HEK293 (cell line): Measurements from ENCODE around the gene ZNRF1.
A peak's percentile ranks its signal among the peaks of the same experiment; 100 is the strongest.

Source experiments
- BCL11B ChIP-seq: fragments of 450-650 bp; formaldehyde crosslinking; IDR thresholded peaks from 2 replicates; pipeline ENCODE4 v1.5.1; 2016; ENCODE audit warnings: low read depth, missing biosample characterization, missing genetic modification characterization
- EGR2 ChIP-seq: fragments of 450-650 bp; formaldehyde crosslinking; IDR thresholded peaks from 2 replicates; pipeline ENCODE4 v1.5.1; 2016; ENCODE audit warnings: low read depth, missing biosample characterization, missing genetic modification characterization
- GLIS1 ChIP-seq: fragments of 450-650 bp; formaldehyde crosslinking; IDR thresholded peaks from 2 replicates; pipeline ENCODE4 v1.5.1; 2016; ENCODE audit warnings: missing biosample characterization, missing genetic modification characterization
- MYNN ChIP-seq: fragments of 450-650 bp; formaldehyde crosslinking; IDR thresholded peaks from 2 replicates; pipeline ENCODE4 v1.5.1; 2016; ENCODE audit warnings: missing biosample characterization, missing genetic modification characterization, borderline replicate concordance
- MZF1 ChIP-seq: fragments of 450-650 bp; formaldehyde crosslinking; IDR thresholded peaks from 2 replicates; pipeline ENCODE4 v1.5.1; 2017; ENCODE audit warnings: missing biosample characterization, missing genetic modification characterization, borderline replicate concordance
- RBAK ChIP-seq: fragments of 450-650 bp; formaldehyde crosslinking; IDR thresholded peaks from 2 replicates; pipeline ENCODE4 v1.5.1; 2016; ENCODE audit warnings: missing biosample characterization, missing genetic modification characterization
- SP2 ChIP-seq: fragments of 450-650 bp; formaldehyde crosslinking; IDR thresholded peaks from 2 replicates; pipeline ENCODE4 v1.5.1; 2016; ENCODE audit warnings: missing biosample characterization, missing genetic modification characterization
- ZNF133 ChIP-seq: fragments of 450-650 bp; formaldehyde crosslinking; IDR thresholded peaks from 2 replicates; pipeline ENCODE4 v1.5.1; 2016; ENCODE audit warnings: missing biosample characterization, missing genetic modification characterization
- ZNF155 ChIP-seq: fragments of 450-650 bp; formaldehyde crosslinking; IDR thresholded peaks from 2 replicates; pipeline ENCODE4 v1.5.1; 2016; ENCODE audit warnings: missing biosample characterization, missing genetic modification characterization
- ZNF175 ChIP-seq: fragments of 450-650 bp; formaldehyde crosslinking; IDR thresholded peaks from 2 replicates; pipeline ENCODE4 v1.5.1; 2016; ENCODE audit warnings: missing biosample characterization, missing genetic modification characterization
- ZNF184 ChIP-seq: fragments of 450-650 bp; IDR thresholded peaks from 2 replicates; pipeline ENCODE4 v1.5.1; 2018; ENCODE audit warnings: missing biosample characterization, mild to moderate bottlenecking, missing genetic modification characterization
- ZNF211 ChIP-seq: fragments of 450-650 bp; formaldehyde crosslinking; IDR thresholded peaks from 2 replicates; pipeline ENCODE4 v1.5.1; 2016; ENCODE audit warnings: low read depth, missing biosample characterization, missing genetic modification characterization
- ZNF221 ChIP-seq: fragments of 450-650 bp; formaldehyde crosslinking; IDR thresholded peaks from 2 replicates; pipeline ENCODE4 v1.5.1; 2017; ENCODE audit warnings: missing biosample characterization, missing genetic modification characterization, borderline replicate concordance
- ZNF23 ChIP-seq: fragments of 450-650 bp; formaldehyde crosslinking; IDR thresholded peaks from 2 replicates; pipeline ENCODE4 v1.5.1; 2016; ENCODE audit warnings: missing biosample characterization, missing genetic modification characterization, borderline replicate concordance
- ZNF248 ChIP-seq: fragments of 450-650 bp; formaldehyde crosslinking; IDR thresholded peaks from 2 replicates; pipeline ENCODE4 v1.5.1; 2017; ENCODE audit warnings: missing biosample characterization, missing genetic modification characterization
- ZNF335 ChIP-seq: fragments of 450-650 bp; formaldehyde crosslinking; conservative IDR thresholded peaks from 2 replicates; pipeline ENCODE4 v1.5.1; 2016; ENCODE audit warnings: missing biosample characterization, missing genetic modification characterization
- ZNF366 ChIP-seq: fragments of 450-650 bp; formaldehyde crosslinking; conservative IDR thresholded peaks from 2 replicates; pipeline ENCODE4 v1.5.1; 2016; ENCODE audit warnings: missing biosample characterization, missing genetic modification characterization
- ZNF521 ChIP-seq: fragments of 450-650 bp; formaldehyde crosslinking; IDR thresholded peaks from 2 replicates; pipeline ENCODE4 v1.5.1; 2017; ENCODE audit warnings: missing biosample characterization, mild to moderate bottlenecking, missing genetic modification characterization
- ZNF529 ChIP-seq: fragments of 450-650 bp; formaldehyde crosslinking; IDR thresholded peaks from 2 replicates; pipeline ENCODE4 v1.5.1; 2017; ENCODE audit warnings: missing genetic modification characterization, missing biosample characterization; ENCODE audit not compliant: insufficient replicate concordance
- ZNF555 ChIP-seq: fragments of 450-650 bp; formaldehyde crosslinking; conservative IDR thresholded peaks from 2 replicates; pipeline ENCODE4 v1.5.1; 2017; ENCODE audit warnings: missing biosample characterization, mild to moderate bottlenecking, missing genetic modification characterization, inconsistent platforms
- ZNF791 ChIP-seq: fragments of 450-650 bp; formaldehyde crosslinking; IDR thresholded peaks from 2 replicates; pipeline ENCODE4 v1.5.1; 2016; ENCODE audit warnings: missing biosample characterization, missing genetic modification characterization
- ZNF843 ChIP-seq: fragments of 450-650 bp; formaldehyde crosslinking; IDR thresholded peaks from 2 replicates; pipeline ENCODE4 v1.5.1; 2016; ENCODE audit warnings: missing biosample characterization, missing genetic modification characterization
- TF ChIP-seq, protein P1 (sequence below): fragments of 450-650 bp; formaldehyde crosslinking; IDR thresholded peaks from 2 replicates; pipeline ENCODE4 v1.5.1; 2016; ENCODE audit warnings: missing biosample characterization, missing genetic modification characterization, low read depth
- TF ChIP-seq, protein P2 (sequence below): sonication (generic); formaldehyde crosslinking; IDR thresholded peaks from 2 replicates; pipeline ENCODE4 v1.8.1; 2022; ENCODE audit warnings: mild to moderate bottlenecking, moderate library complexity, missing genetic modification reagents
- TF ChIP-seq, protein P3 (sequence below): fragments of 450-650 bp; formaldehyde crosslinking; conservative IDR thresholded peaks from 2 replicates; pipeline ENCODE4 v1.5.1; 2016; ENCODE audit warnings: low read depth, missing biosample characterization, missing genetic modification characterization
- TF ChIP-seq, protein P4 (sequence below): fragments of 450-650 bp; formaldehyde crosslinking; IDR thresholded peaks from 2 replicates; pipeline ENCODE4 v1.5.1; 2016; ENCODE audit warnings: missing biosample characterization, missing genetic modification characterization
- TF ChIP-seq, protein P5 (sequence below): fragments of 450-650 bp; formaldehyde crosslinking; IDR thresholded peaks from 2 replicates; pipeline ENCODE4 v1.5.1; 2016; ENCODE audit warnings: missing biosample characterization, missing genetic modification characterization
- TF ChIP-seq, protein P6 (sequence below): fragments of 450-650 bp; formaldehyde crosslinking; IDR thresholded peaks from 2 replicates; pipeline ENCODE4 v1.5.1; 2016; ENCODE audit warnings: missing biosample characterization, missing genetic modification characterization

Gene ZNRF1

DNA sequence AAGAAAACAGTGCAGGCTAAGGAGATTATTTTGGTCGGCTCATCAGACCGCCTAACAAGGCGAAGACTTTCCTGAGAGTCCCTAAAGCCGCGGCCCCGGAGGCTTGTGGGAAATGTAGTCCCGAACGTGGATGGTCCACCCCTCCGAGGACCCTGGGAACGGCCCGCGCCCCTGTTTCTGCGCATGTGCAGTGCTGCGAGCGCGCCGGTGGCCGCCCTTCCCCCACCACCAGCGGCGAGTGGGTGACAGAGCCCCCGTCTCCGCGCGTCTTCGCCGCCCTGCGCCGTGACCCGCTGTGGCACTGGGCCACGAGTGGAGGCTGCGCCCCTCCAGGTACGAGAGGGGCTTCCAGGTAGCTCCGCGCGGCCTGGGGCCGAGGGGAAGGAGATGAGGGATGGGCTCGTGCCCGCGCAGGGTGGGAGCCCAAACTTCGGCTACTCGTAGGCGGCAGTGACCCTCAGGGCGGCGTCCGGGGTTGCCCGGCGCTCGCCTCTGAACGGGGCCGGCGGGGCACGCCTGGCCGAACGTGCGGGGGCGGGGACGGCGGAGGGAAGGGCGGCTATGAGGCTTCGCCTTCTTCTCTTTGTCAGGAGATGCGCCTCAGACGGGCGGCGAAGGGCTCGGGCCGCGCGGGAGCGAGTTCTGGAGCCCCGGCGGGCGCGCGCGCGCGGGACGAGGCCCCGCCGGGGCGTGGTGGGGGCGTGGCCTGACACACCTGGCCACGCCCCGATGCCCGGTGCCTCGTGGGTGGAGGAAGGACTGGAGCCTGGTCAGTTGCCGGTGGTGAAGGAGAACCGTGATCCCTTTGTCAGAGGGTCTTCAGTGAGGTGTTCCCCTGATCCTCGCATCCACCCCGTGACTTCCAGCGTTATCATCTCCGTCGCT is 149.7 kb downstream of the ZNRF1 start, which contains the start of gene ZFP1 (continued):
- TF ChIP-seq, protein P1, sequence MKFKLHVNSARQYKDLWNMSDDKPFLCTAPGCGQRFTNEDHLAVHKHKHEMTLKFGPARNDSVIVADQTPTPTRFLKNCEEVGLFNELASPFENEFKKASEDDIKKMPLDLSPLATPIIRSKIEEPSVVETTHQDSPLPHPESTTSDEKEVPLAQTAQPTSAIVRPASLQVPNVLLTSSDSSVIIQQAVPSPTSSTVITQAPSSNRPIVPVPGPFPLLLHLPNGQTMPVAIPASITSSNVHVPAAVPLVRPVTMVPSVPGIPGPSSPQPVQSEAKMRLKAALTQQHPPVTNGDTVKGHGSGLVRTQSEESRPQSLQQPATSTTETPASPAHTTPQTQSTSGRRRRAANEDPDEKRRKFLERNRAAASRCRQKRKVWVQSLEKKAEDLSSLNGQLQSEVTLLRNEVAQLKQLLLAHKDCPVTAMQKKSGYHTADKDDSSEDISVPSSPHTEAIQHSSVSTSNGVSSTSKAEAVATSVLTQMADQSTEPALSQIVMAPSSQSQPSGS, result no peak
- no peak for TF ChIP-seq ZNF248
- TF ChIP-seq ZNF366 (tag by site-specific recombination), result no peak
- peak; percentile 46 for TF ChIP-seq SP2 (tag by site-specific recombination)
- TF ChIP-seq, protein P2, sequence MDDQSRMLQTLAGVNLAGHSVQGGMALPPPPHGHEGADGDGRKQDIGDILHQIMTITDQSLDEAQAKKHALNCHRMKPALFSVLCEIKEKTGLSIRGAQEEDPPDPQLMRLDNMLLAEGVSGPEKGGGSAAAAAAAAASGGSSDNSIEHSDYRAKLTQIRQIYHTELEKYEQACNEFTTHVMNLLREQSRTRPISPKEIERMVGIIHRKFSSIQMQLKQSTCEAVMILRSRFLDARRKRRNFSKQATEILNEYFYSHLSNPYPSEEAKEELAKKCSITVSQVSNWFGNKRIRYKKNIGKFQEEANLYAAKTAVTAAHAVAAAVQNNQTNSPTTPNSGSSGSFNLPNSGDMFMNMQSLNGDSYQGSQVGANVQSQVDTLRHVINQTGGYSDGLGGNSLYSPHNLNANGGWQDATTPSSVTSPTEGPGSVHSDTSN (CRISPR knock-in tag), result peak; percentile 91
- no peak for TF ChIP-seq ZNF555
- no peak for TF ChIP-seq ZNF529 (tag by site-specific recombination)
- peak; percentile 90 for TF ChIP-seq ZNF335
- no peak for TF ChIP-seq MYNN (tag by site-specific recombination)
- TF ChIP-seq RBAK (tag by site-specific recombination), result no peak
- no peak for TF ChIP-seq ZNF23 (tag by site-specific recombination)
- no peak for TF ChIP-seq BCL11B (tag by site-specific recombination)
- no peak for TF ChIP-seq ZNF791 (tag by site-specific recombination)
- no peak for TF ChIP-seq ZNF521 (tag by site-specific recombination)
- TF ChIP-seq ZNF175 (tag by site-specific recombination), result no peak
- no peak for TF ChIP-seq MZF1 (tag by site-specific recombination)
- TF ChIP-seq ZNF184, result no peak
- TF ChIP-seq ZNF843 (tag by site-specific recombination), result peak; percentile 83
- TF ChIP-seq ZNF211 (tag by site-specific recombination), result no peak
- TF ChIP-seq ZNF221 (tag by site-specific recombination), result no peak
- TF ChIP-seq, protein P3, sequence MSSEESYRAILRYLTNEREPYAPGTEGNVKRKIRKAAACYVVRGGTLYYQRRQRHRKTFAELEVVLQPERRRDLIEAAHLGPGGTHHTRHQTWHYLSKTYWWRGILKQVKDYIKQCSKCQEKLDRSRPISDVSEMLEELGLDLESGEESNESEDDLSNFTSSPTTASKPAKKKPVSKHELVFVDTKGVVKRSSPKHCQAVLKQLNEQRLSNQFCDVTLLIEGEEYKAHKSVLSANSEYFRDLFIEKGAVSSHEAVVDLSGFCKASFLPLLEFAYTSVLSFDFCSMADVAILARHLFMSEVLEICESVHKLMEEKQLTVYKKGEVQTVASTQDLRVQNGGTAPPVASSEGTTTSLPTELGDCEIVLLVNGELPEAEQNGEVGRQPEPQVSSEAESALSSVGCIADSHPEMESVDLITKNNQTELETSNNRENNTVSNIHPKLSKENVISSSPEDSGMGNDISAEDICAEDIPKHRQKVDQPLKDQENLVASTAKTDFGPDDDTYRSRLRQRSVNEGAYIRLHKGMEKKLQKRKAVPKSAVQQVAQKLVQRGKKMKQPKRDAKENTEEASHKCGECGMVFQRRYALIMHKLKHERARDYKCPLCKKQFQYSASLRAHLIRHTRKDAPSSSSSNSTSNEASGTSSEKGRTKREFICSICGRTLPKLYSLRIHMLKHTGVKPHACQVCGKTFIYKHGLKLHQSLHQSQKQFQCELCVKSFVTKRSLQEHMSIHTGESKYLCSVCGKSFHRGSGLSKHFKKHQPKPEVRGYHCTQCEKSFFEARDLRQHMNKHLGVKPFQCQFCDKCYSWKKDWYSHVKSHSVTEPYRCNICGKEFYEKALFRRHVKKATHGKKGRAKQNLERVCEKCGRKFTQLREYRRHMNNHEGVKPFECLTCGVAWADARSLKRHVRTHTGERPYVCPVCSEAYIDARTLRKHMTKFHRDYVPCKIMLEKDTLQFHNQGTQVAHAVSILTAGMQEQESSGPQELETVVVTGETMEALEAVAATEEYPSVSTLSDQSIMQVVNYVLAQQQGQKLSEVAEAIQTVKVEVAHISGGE (tag by site-specific recombination), result no peak; the same call in 1 of the 2 replicates
- TF ChIP-seq ZNF133 (tag by site-specific recombination), result 0 out of 2 replicates have a peak, but pooled peaks have one; percentile 9
- TF ChIP-seq, protein P4, sequence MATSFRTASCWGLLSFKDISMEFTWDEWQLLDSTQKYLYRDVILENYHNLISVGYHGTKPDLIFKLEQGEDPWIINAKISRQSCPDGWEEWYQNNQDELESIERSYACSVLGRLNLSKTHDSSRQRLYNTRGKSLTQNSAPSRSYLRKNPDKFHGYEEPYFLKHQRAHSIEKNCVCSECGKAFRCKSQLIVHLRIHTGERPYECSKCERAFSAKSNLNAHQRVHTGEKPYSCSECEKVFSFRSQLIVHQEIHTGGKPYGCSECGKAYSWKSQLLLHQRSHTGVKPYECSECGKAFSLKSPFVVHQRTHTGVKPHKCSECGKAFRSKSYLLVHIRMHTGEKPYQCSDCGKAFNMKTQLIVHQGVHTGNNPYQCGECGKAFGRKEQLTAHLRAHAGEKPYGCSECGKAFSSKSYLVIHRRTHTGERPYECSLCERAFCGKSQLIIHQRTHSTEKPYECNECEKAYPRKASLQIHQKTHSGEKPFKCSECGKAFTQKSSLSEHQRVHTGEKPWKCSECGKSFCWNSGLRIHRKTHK, result no peak
- TF ChIP-seq, protein P5, sequence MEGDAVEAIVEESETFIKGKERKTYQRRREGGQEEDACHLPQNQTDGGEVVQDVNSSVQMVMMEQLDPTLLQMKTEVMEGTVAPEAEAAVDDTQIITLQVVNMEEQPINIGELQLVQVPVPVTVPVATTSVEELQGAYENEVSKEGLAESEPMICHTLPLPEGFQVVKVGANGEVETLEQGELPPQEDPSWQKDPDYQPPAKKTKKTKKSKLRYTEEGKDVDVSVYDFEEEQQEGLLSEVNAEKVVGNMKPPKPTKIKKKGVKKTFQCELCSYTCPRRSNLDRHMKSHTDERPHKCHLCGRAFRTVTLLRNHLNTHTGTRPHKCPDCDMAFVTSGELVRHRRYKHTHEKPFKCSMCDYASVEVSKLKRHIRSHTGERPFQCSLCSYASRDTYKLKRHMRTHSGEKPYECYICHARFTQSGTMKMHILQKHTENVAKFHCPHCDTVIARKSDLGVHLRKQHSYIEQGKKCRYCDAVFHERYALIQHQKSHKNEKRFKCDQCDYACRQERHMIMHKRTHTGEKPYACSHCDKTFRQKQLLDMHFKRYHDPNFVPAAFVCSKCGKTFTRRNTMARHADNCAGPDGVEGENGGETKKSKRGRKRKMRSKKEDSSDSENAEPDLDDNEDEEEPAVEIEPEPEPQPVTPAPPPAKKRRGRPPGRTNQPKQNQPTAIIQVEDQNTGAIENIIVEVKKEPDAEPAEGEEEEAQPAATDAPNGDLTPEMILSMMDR (tag by site-specific recombination), result peak; percentile 47
- peak; percentile 53; the same call in 1 of the 2 replicates for TF ChIP-seq GLIS1 (tag by site-specific recombination)
- TF ChIP-seq ZNF155 (tag by site-specific recombination), result no peak
- TF ChIP-seq, protein P6, sequence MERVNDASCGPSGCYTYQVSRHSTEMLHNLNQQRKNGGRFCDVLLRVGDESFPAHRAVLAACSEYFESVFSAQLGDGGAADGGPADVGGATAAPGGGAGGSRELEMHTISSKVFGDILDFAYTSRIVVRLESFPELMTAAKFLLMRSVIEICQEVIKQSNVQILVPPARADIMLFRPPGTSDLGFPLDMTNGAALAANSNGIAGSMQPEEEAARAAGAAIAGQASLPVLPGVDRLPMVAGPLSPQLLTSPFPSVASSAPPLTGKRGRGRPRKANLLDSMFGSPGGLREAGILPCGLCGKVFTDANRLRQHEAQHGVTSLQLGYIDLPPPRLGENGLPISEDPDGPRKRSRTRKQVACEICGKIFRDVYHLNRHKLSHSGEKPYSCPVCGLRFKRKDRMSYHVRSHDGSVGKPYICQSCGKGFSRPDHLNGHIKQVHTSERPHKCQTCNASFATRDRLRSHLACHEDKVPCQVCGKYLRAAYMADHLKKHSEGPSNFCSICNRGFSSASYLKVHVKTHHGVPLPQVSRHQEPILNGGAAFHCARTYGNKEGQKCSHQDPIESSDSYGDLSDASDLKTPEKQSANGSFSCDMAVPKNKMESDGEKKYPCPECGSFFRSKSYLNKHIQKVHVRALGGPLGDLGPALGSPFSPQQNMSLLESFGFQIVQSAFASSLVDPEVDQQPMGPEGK, result peak; percentile 95
- peak; percentile 89 for TF ChIP-seq EGR2 (tag by site-specific recombination)
